Liver (tissue), 9 donors: Measurements from ENCODE around the gene ANKRD17. TPM values are rescaled to one million over a fixed set of nuclear protein-coding genes. Genes with fewer than 3 reads are reported as not detected.

Experiments
- DNase-seq: peaks from one replicate; pipeline ENCODE4 v3.0.0-alpha.2; 2017; ENCODE audit warnings: low spot score
- H3K27ac ChIP-seq, 2 donors: one replicate each; pipeline ENCODE4 v1.7.0; 2013; ENCODE audit warnings: inconsistent platforms in 2 of 2, low read length in 2 of 2, control low read depth in 1 of 2, low read depth in 1 of 2, mild to moderate bottlenecking in 1 of 2
- H3K27me3 ChIP-seq, 4 donors: one replicate each; pipeline versions ENCODE4 v1.6.1 to v1.7.0; 2013; ENCODE audit warnings: low read length in 3 of 4, inconsistent platforms in 1 of 4, mild to moderate bottlenecking in 1 of 4, moderate library complexity in 1 of 4; ENCODE audit not compliant: control insufficient read depth in 4 of 4, insufficient read depth in 4 of 4
- H3K36me3 ChIP-seq, 4 donors: one replicate each; pipeline versions ENCODE4 v1.6.1 to v1.7.0; 2013; ENCODE audit warnings: low read length in 3 of 4, mild to moderate bottlenecking in 3 of 4, low read depth in 1 of 4, moderate library complexity in 1 of 4; ENCODE audit not compliant: control insufficient read depth in 4 of 4, insufficient read depth in 3 of 4
- H3K4me1 ChIP-seq, 4 donors: one replicate each; pipeline versions ENCODE4 v1.6.1 to v1.7.0; 2013; ENCODE audit warnings: low read length in 3 of 4, mild to moderate bottlenecking in 3 of 4, moderate library complexity in 1 of 4; ENCODE audit not compliant: control insufficient read depth in 4 of 4, insufficient read depth in 4 of 4
- H3K4me3 ChIP-seq, 3 donors: one replicate each; pipeline versions ENCODE4 v1.6.1 to v1.7.0; 2013; ENCODE audit warnings: low read length in 3 of 3, control low read depth in 1 of 3, low read depth in 1 of 3, mild to moderate bottlenecking in 1 of 3
- H3K9ac ChIP-seq, 2 donors: one replicate each; pipeline ENCODE4 v1.7.0; 2013; ENCODE audit warnings: low read length in 2 of 2, mild to moderate bottlenecking in 2 of 2, moderate library complexity in 2 of 2, control low read depth in 1 of 2, low read depth in 1 of 2
- H3K9me3 ChIP-seq, 4 donors: one replicate each; pipeline versions ENCODE4 v1.6.1 to v1.7.0; 2013; ENCODE audit warnings: low read length in 3 of 4; ENCODE audit not compliant: control insufficient read depth in 4 of 4
- ATF3 ChIP-seq: IDR thresholded peaks from 2 replicates; pipeline ENCODE4 v1.6.1; 2016; ENCODE audit warnings: antibody characterized with exemption
- EGR1 ChIP-seq, 2 donors: IDR thresholded peaks; 2 replicates each; pipeline ENCODE4 v1.6.1; 2016 to 2018; ENCODE audit warnings: antibody characterized with exemption in 2 of 2, low read depth in 2 of 2
- GABPA ChIP-seq, 2 donors: IDR thresholded peaks in 1 of 2; conservative IDR thresholded peaks in 1 of 2; 2 replicates each; pipeline ENCODE4 v1.6.1; 2016; ENCODE audit warnings: antibody characterized with exemption in 2 of 2, mild to moderate bottlenecking in 1 of 2, moderate library complexity in 1 of 2
- HNF4A ChIP-seq, 2 donors: conservative IDR thresholded peaks; 2 replicates each; pipeline ENCODE4 v1.6.1; 2016; ENCODE audit warnings: antibody characterized with exemption in 2 of 2, mild to moderate bottlenecking in 2 of 2
- HNF4G ChIP-seq: IDR thresholded peaks from 2 replicates; pipeline ENCODE4 v1.6.1; 2016; ENCODE audit warnings: antibody characterized with exemption
- JUND ChIP-seq, 2 donors: IDR thresholded peaks; 2 replicates each; pipeline ENCODE4 v1.6.1; 2016; ENCODE audit warnings: antibody characterized with exemption in 2 of 2
- MAX ChIP-seq: IDR thresholded peaks from 2 replicates; pipeline ENCODE4 v1.6.1; 2016; ENCODE audit warnings: antibody characterized with exemption
- NR2F2 ChIP-seq: IDR thresholded peaks from 2 replicates; pipeline ENCODE4 v1.6.1; 2016; ENCODE audit warnings: antibody characterized with exemption
- RAD21 ChIP-seq, 2 donors: IDR thresholded peaks; 2 replicates each; pipeline ENCODE4 v1.6.1; 2016; ENCODE audit warnings: antibody characterized with exemption in 2 of 2, mild to moderate bottlenecking in 2 of 2
- RXRA ChIP-seq, 2 donors: IDR thresholded peaks; 2 replicates each; pipeline ENCODE4 v1.6.1; 2017 to 2018; ENCODE audit warnings: antibody characterized with exemption in 2 of 2, mild to moderate bottlenecking in 1 of 2
- SP1 ChIP-seq: IDR thresholded peaks from 2 replicates; pipeline ENCODE4 v1.6.1; 2018; ENCODE audit warnings: antibody characterized with exemption, mild to moderate bottlenecking
- TAF1 ChIP-seq: conservative IDR thresholded peaks from 2 replicates; pipeline ENCODE4 v1.6.1; 2016; ENCODE audit warnings: antibody characterized with exemption, mild to moderate bottlenecking
- YY1 ChIP-seq: IDR thresholded peaks from 2 replicates; pipeline ENCODE4 v1.6.1; 2016; ENCODE audit warnings: antibody characterized with exemption, mild to moderate bottlenecking
- ZBTB33 ChIP-seq: IDR thresholded peaks from 2 replicates; pipeline ENCODE4 v1.6.1; 2016; ENCODE audit warnings: antibody characterized with exemption
- WGBS: extraction: QIAGEN DNeasy Blood & Tissue Kit; methylation state at CpG from one replicate; pipeline ENCODE4 v1.1.7; 2013; 5-methylcytosine and 5-hydroxymethylcytosine counted together
- polyA plus RNA-seq, 2 donors: library from polyadenylated mRNA; stranded (reverse) in 1 of 2; unstranded in 1 of 2; fragments of 200-250 nt in 1 of 2; fragments of >200 nt in 1 of 2; fragmentation: Nextera tagmentation in 1 of 2; extraction: Ambion mirVana in 1 of 2; gene quantifications; one replicate each; pipeline versions ENCODE4 v1.2.1 to v1.2.3, GENCODE V29; 2013 to 2015
- total RNA-seq, 2 donors: library from RNA; depleted of rRNA; stranded (reverse); fragments of >200 nt; gene quantifications; one replicate each; pipeline ENCODE4 v1.2.3, GENCODE V29; 2014
- TF ChIP-seq, protein P1 (sequence below): IDR thresholded peaks from 2 replicates; pipeline ENCODE4 v1.6.1; 2016; ENCODE audit warnings: antibody characterized with exemption, mild to moderate bottlenecking
- TF ChIP-seq, protein P2 (sequence below): fragments of 150-350 bp; IDR thresholded peaks from 2 replicates; pipeline ENCODE4 v1.5.1; 2017; ENCODE audit warnings: improper control_type of control experiment, low read depth, low read length; ENCODE audit not compliant: missing input control
- donor health status: healthy.
- donor health status: healthy.
- donor health status: healthy.
- donor health status: healthy.
- donor health status: healthy.

Gene ANKRD17
- total and polyA plus RNA-seq, 4 donors: 11.6 to 38.5 (median 19.7) TPM

DNA sequence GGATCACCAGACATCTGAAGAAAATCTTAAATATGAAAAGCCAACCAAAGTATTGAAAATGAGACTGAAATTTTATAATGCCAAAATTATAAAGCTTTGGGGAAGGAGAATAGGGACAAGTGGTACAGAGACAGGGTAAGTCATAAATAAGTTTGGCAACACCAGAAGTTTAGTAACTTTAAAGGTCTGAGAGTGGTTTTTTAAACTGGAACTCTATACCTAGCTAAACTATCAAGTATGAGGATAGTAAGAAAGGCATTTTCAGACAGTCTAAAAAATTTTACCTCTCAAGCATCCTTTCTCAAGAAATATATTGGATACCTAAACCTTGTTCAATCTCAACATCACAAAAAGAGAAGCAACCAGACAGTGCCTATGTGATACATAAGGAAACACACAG lies 92.4 kb downstream of the ANKRD17 start:
- Histone ChIP-seq H3K4me1 (no peaks in the 10 kb centered on the region), H3K9me3 (no peaks in the 10 kb centered on the region), H3K9ac (no peak overlapping the region), H3K36me3 (peaks cover 9 to 40% (median 26%) of the 10 kb centered on the region in 4 donors), H3K27ac (no peak overlapping the region), H3K4me3 (no peak overlapping the region), H3K27me3 (no peaks in the 10 kb centered on the region)
- TF ChIP-seq ZBTB33 (no peak), EGR1 (IDR thresholded peaks at IDR 0.05; ENCODE audit: low read depth in 2 of 2) (no peak), ATF3 (no peak), NR2F2 (no peak), RXRA (IDR thresholded peaks at IDR 0.05) (no peak), MAX (no peak), RAD21 (IDR thresholded peaks at IDR 0.05) (no peak), TAF1 (no peak), GABPA (IDR thresholded peaks at IDR 0.05 in 1 of 2, conservative IDR thresholded peaks at IDR 0.05 in 1 of 2) (no peak), YY1 (no peak)
- TF ChIP-seq, protein P1, sequence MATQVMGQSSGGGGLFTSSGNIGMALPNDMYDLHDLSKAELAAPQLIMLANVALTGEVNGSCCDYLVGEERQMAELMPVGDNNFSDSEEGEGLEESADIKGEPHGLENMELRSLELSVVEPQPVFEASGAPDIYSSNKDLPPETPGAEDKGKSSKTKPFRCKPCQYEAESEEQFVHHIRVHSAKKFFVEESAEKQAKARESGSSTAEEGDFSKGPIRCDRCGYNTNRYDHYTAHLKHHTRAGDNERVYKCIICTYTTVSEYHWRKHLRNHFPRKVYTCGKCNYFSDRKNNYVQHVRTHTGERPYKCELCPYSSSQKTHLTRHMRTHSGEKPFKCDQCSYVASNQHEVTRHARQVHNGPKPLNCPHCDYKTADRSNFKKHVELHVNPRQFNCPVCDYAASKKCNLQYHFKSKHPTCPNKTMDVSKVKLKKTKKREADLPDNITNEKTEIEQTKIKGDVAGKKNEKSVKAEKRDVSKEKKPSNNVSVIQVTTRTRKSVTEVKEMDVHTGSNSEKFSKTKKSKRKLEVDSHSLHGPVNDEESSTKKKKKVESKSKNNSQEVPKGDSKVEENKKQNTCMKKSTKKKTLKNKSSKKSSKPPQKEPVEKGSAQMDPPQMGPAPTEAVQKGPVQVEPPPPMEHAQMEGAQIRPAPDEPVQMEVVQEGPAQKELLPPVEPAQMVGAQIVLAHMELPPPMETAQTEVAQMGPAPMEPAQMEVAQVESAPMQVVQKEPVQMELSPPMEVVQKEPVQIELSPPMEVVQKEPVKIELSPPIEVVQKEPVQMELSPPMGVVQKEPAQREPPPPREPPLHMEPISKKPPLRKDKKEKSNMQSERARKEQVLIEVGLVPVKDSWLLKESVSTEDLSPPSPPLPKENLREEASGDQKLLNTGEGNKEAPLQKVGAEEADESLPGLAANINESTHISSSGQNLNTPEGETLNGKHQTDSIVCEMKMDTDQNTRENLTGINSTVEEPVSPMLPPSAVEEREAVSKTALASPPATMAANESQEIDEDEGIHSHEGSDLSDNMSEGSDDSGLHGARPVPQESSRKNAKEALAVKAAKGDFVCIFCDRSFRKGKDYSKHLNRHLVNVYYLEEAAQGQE: no peak
- no peak for DNase-seq

DNA sequence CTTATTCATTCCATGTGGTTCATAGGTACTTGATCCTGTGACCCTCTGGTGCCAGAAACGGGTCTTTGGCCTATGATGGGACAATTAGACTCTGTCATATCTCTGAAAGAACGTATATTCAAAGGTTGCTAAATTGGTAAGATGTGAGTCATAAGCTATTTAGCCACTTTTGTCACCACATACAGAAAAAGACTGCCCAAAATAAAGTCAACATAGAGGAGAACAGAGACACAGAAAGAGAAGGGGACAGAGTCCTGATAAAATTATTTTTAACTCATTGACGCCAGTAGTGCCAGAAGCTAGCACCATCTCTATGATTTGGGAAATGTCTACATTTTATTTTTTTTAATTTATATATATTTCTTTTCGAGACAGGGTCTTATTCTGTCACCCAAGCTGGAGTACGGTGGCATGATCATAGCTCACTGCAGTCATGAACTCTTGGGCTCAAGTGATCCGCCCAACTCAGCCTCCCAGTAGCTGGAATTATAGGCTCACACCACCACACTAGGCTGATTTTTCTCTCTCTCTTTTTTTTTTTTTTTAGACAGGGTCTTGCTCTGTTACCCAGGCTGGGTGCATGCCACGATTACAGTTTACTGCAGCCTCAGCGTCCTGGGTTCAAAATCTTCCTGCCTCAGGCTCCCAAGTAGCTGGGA lies 96.9 kb downstream of the ANKRD17 start:
- WGBS: 95% methylated on average over 8 of the region's 8 CpGs
- Histone ChIP-seq H3K4me3 (no peak overlapping the region), H3K27me3 (no peaks in the 10 kb centered on the region), H3K27ac (no peak overlapping the region), H3K4me1 (no peaks in the 10 kb centered on the region), H3K36me3 (peaks cover 2 to 41% (median 21%) of the 10 kb centered on the region in 4 donors), H3K9me3 (no peaks in the 10 kb centered on the region), H3K9ac (no peak overlapping the region)
- DNase-seq: no peak
- no peak for TF ChIP-seq TAF1
- TF ChIP-seq, protein P2, sequence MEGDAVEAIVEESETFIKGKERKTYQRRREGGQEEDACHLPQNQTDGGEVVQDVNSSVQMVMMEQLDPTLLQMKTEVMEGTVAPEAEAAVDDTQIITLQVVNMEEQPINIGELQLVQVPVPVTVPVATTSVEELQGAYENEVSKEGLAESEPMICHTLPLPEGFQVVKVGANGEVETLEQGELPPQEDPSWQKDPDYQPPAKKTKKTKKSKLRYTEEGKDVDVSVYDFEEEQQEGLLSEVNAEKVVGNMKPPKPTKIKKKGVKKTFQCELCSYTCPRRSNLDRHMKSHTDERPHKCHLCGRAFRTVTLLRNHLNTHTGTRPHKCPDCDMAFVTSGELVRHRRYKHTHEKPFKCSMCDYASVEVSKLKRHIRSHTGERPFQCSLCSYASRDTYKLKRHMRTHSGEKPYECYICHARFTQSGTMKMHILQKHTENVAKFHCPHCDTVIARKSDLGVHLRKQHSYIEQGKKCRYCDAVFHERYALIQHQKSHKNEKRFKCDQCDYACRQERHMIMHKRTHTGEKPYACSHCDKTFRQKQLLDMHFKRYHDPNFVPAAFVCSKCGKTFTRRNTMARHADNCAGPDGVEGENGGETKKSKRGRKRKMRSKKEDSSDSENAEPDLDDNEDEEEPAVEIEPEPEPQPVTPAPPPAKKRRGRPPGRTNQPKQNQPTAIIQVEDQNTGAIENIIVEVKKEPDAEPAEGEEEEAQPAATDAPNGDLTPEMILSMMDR: no peak
- no peak for TF ChIP-seq ATF3
- TF ChIP-seq HNF4G: no peak
- TF ChIP-seq HNF4A (conservative IDR thresholded peaks at IDR 0.05): no peak
- no peak for TF ChIP-seq JUND (IDR thresholded peaks at IDR 0.05)
- no peak for TF ChIP-seq MAX
- no peak for TF ChIP-seq RXRA (IDR thresholded peaks at IDR 0.05)
- TF ChIP-seq GABPA (IDR thresholded peaks at IDR 0.05 in 1 of 2, conservative IDR thresholded peaks at IDR 0.05 in 1 of 2): no peak
- TF ChIP-seq ZBTB33: no peak
- no peak for TF ChIP-seq RAD21 (IDR thresholded peaks at IDR 0.05)
- no peak for TF ChIP-seq SP1
- TF ChIP-seq, protein P1: no peak
